ENCODE data around the gene TANGO6. TPM values are rescaled to one million over a fixed set of nuclear protein-coding genes. Genes with fewer than 3 reads are reported as not detected.

The TANGO6 gene
- total RNA-seq, 1 experiment from 2014 or later = 18.0 TPM

GRCh38 chr16:69083306-69083941, 240.1 kb downstream of the TANGO6 start:
- TF ChIP-seq EZH2 (IDR thresholded peaks at IDR 0.05; ENCODE audit: borderline replicate concordance, low read depth, low read length, poor library complexity, severe bottlenecking) = no peak
- TF ChIP-seq CTCF (conservative IDR thresholded peaks at IDR 0.05; ENCODE audit: low read depth, low read length) = no peak
- DNase-seq (ENCODE audit: low spot score) = no peak
- Histone ChIP-seq H3K9me3 (ENCODE audit: low read depth, low read length, poor library complexity, severe bottlenecking) (no peaks in the 10 kb centered on the region), H3K36me3 (ENCODE audit: insufficient read depth, low read length, poor library complexity, severe bottlenecking) (no peaks in the 10 kb centered on the region), H3K4me3 (ENCODE audit: low read depth, low read length, poor library complexity, severe bottlenecking) (no peak overlapping the region), H3K27me3 (replicated peaks; ENCODE audit: insufficient read depth, low read depth, low read length, poor library complexity) (no peaks in the 10 kb centered on the region), H3K4me1 (ENCODE audit: insufficient read depth, low read length, poor library complexity, severe bottlenecking) (no peaks in the 10 kb centered on the region), H3K27ac (ENCODE audit: low read depth, low read length, poor library complexity, severe bottlenecking) (no peak overlapping the region)
- BruUV-seq (replicated peaks) = no TSS peak
- POLR2A ChIA-PET (ENCODE audit: low non-redundant PET) = no interaction called here
- CTCF ChIA-PET = interaction anchor here (0.6 kb wide), 1 partner anchor 10 kb away, joined by 6 read pairs; no protein-coding TSS in a partner anchor
- intact Hi-C loops (cut with micrococcal nuclease; ENCODE audit: unreplicated experiment) = no loop called here

- no peaks in the 10 kb centered on the region for H3K27me3 ChIP-seq (replicated peaks; ENCODE audit: insufficient read depth, low read depth, low read length, poor library complexity)
- no peaks in the 10 kb centered on the region for H3K9me3 ChIP-seq (ENCODE audit: low read depth, low read length, poor library complexity, severe bottlenecking)
- DNase-seq (ENCODE audit: low spot score) = no peak
- no peaks in the 10 kb centered on the region for H3K36me3 ChIP-seq (ENCODE audit: insufficient read depth, low read length, poor library complexity, severe bottlenecking)
- H3K4me3 ChIP-seq (ENCODE audit: low read depth, low read length, poor library complexity, severe bottlenecking) = no peak overlapping the region
- TF ChIP-seq CTCF (conservative IDR thresholded peaks at IDR 0.05; ENCODE audit: low read depth, low read length) (no peak), EZH2 (IDR thresholded peaks at IDR 0.05; ENCODE audit: borderline replicate concordance, low read depth, low read length, poor library complexity, severe bottlenecking) (no peak)
- intact Hi-C loops (cut with micrococcal nuclease; ENCODE audit: unreplicated experiment) = no loop called here
- BruUV-seq (replicated peaks) = no TSS peak
- POLR2A ChIA-PET (ENCODE audit: low non-redundant PET) = no interaction called here
- no peak overlapping the region for H3K27ac ChIP-seq (ENCODE audit: low read depth, low read length, poor library complexity, severe bottlenecking)
- CTCF ChIA-PET = no interaction called here
- H3K4me1 ChIP-seq (ENCODE audit: insufficient read depth, low read length, poor library complexity, severe bottlenecking) = no peaks in the 10 kb centered on the region
Measured at GRCh38 chr16:69084289-69084688, 241.0 kb downstream of the TANGO6 start.

- ChIA-PET CTCF (no interaction called here), POLR2A (ENCODE audit: low non-redundant PET) (no interaction called here)
- no TSS peak for BruUV-seq (replicated peaks)
- no peak for TF ChIP-seq CTCF (conservative IDR thresholded peaks at IDR 0.05; ENCODE audit: low read depth, low read length)
- Histone ChIP-seq H3K4me3 (ENCODE audit: low read depth, low read length, poor library complexity, severe bottlenecking) (no peak overlapping the region), H3K27ac (ENCODE audit: low read depth, low read length, poor library complexity, severe bottlenecking) (no peak overlapping the region), H3K27me3 (replicated peaks; ENCODE audit: insufficient read depth, low read depth, low read length, poor library complexity) (no peaks in the 10 kb centered on the region), H3K36me3 (ENCODE audit: insufficient read depth, low read length, poor library complexity, severe bottlenecking) (no peaks in the 10 kb centered on the region), H3K9me3 (ENCODE audit: low read depth, low read length, poor library complexity, severe bottlenecking) (no peaks in the 10 kb centered on the region), H3K4me1 (ENCODE audit: insufficient read depth, low read length, poor library complexity, severe bottlenecking) (no peaks in the 10 kb centered on the region)
- no peak for DNase-seq (ENCODE audit: low spot score)
- intact Hi-C loops (cut with micrococcal nuclease; ENCODE audit: unreplicated experiment) = no loop called here
Measured at GRCh38 chr16:69085032-69085695, 241.8 kb downstream of the TANGO6 start.
